HCT116 (cell line): Measurements from ENCODE around the gene TNS3. TPM values are rescaled to one million over a fixed set of nuclear protein-coding genes. Genes with fewer than 3 reads are reported as not detected.

Experiments
- ATAC-seq: fragments of 200-7000 bp; cut with Tn5 transposase; 2 replicates; pipeline ENCODE4 v1.9.1; 2020; ENCODE audit warnings: mild to moderate bottlenecking, moderate library complexity
- BruUV-seq: library from RNA; stranded (reverse); fragments of 400-500 nt; replicated peaks from 2 replicates; lab custom pipeline; 2021; lab: Mats Ljungman, UMichigan
- CTCF ChIA-PET: fragments of 300-600 bp; sonication (Branson Sonifier 250); formaldehyde crosslinking; loops from one replicate; lab custom pipeline; 2021; ENCODE audit warnings: antibody characterized with exemption; lab: Charles Lee
- POLR2A ChIA-PET: fragments of 300-600, 350-600 bp; sonication (Branson Sonifier 250); formaldehyde crosslinking; loops from one replicate; lab custom pipeline; 2021; ENCODE audit warnings: antibody characterized with exemption; lab: Charles Lee
- RAD21 ChIA-PET, 2 experiments: fragments of 300-600 bp; sonication (Branson Sonifier 250); formaldehyde crosslinking; loops; one replicate each; lab custom pipeline; 2023; ENCODE audit warnings: low total read pairs in 2 of 2; ENCODE audit not compliant: uncharacterized antibody in 2 of 2, unreplicated experiment in 2 of 2, low non-redundant PET in 1 of 2; lab: Charles Lee
- DNase-seq: peaks from one replicate; pipeline ENCODE4 v3.0.0-alpha.2; 2010; ENCODE audit warnings: low read depth, low spot score
- H2AFZ ChIP-seq: fragments of 200-600 bp; shearing (Covaris generic), sonication (generic); 2 replicates; pipeline ENCODE4 v1.6.1; 2017; ENCODE audit warnings: low read depth, mixed run types, mixed read lengths, antibody characterized with exemption, low read length; ENCODE audit not compliant: poor library complexity, severe bottlenecking
- H3K27ac ChIP-seq: 2 replicates; pipeline ENCODE4 v1.5.1; 2012; ENCODE audit warnings: low read depth, low read length
- H3K27me3 ChIP-seq: fragments of 200-600 bp; sonication (generic); 2 replicates; pipeline ENCODE4 v1.6.1; 2016; ENCODE audit warnings: mixed run types, low read length, mixed read lengths; ENCODE audit not compliant: insufficient read depth
- H3K36me3 ChIP-seq, 2 experiments: fragments of 200-500 bp in 1 of 2; fragments of 200-600 bp in 1 of 2; sonication (Bioruptor generic) in 1 of 2; sonication (generic) in 1 of 2; 2 replicates each; pipeline versions ENCODE4 v1.5.1 to v1.6.1; 2014 to 2016; ENCODE audit warnings: low read length in 2 of 2, inconsistent platforms in 1 of 2, mixed read lengths in 1 of 2, mixed run types in 1 of 2; ENCODE audit not compliant: insufficient read depth in 2 of 2, control insufficient read depth in 1 of 2
- H3K4me1 ChIP-seq, 2 experiments: fragments of 200-600 bp in 1 of 2; sonication (generic) in 1 of 2; 2 replicates each; pipeline versions ENCODE4 v1.5.1 to v1.6.1; 2012 to 2017; ENCODE audit warnings: low read length in 2 of 2, inconsistent platforms in 1 of 2, mild to moderate bottlenecking in 1 of 2, mixed read lengths in 1 of 2, mixed run types in 1 of 2, moderate library complexity in 1 of 2; ENCODE audit not compliant: insufficient read depth in 2 of 2, control insufficient read depth in 1 of 2
- H3K4me2 ChIP-seq: fragments of 200-600 bp; sonication (generic); 2 replicates; pipeline ENCODE4 v1.6.1; 2017; ENCODE audit warnings: mixed run types, low read length, mixed read lengths
- H3K4me3 ChIP-seq, 2 experiments: fragments of 200-600 bp in 1 of 2; sonication (generic) in 1 of 2; replicated peaks in 1 of 2; 2 replicates each; pipeline ENCODE4 v1.5.1; 2011 to 2016; ENCODE audit warnings: low read length in 2 of 2, control low read depth in 1 of 2, low read depth in 1 of 2, mild to moderate bottlenecking in 1 of 2, mixed read lengths in 1 of 2, mixed run types in 1 of 2
- H3K79me2 ChIP-seq: fragments of 200-600 bp; sonication (generic); 2 replicates; pipeline ENCODE4 v1.6.1; 2017; ENCODE audit warnings: mild to moderate bottlenecking, mixed run types, low read length, moderate library complexity, mixed read lengths; ENCODE audit not compliant: insufficient read depth
- H3K9ac ChIP-seq: fragments of 200-600 bp; sonication (generic); 2 replicates; pipeline ENCODE4 v1.6.1; 2016; ENCODE audit warnings: low read length, mixed read lengths
- H3K9me2 ChIP-seq: fragments of 200-600 bp; sonication (generic), shearing (Covaris generic); 2 replicates; pipeline ENCODE4 v1.6.1; 2017; ENCODE audit warnings: mixed run types, mild to moderate bottlenecking, moderate library complexity; ENCODE audit not compliant: insufficient read depth
- H3K9me3 ChIP-seq, 2 experiments: fragments of 200-500 bp in 1 of 2; fragments of 200-600 bp in 1 of 2; sonication (Bioruptor generic) in 1 of 2; sonication (generic) in 1 of 2; 2 replicates each; pipeline ENCODE4 v1.6.1; 2014 to 2017; ENCODE audit warnings: low read length in 2 of 2, mixed read lengths in 2 of 2, inconsistent platforms in 1 of 2, low read depth in 1 of 2, mild to moderate bottlenecking in 1 of 2, mixed run types in 1 of 2, moderate library complexity in 1 of 2; ENCODE audit not compliant: control insufficient read depth in 1 of 2, insufficient read depth in 1 of 2
- H4K20me1 ChIP-seq: fragments of 200-600 bp; sonication (generic), shearing (Covaris generic); 2 replicates; pipeline ENCODE4 v1.6.1; 2017; ENCODE audit warnings: mixed run types, mild to moderate bottlenecking, moderate library complexity; ENCODE audit not compliant: insufficient read depth
- ATF3 ChIP-seq: IDR thresholded peaks from 2 replicates; pipeline ENCODE4 v1.6.1; 2012
- CTCF ChIP-seq, 3 experiments: fragments of 200-600 bp in 1 of 3; sonication (generic) in 1 of 3; IDR thresholded peaks in 2 of 3; conservative IDR thresholded peaks in 1 of 3; 2 replicates each; pipeline ENCODE4 v1.5.1; 2012 to 2017; ENCODE audit warnings: low read depth in 2 of 3, low read length in 2 of 3, antibody characterized with exemption in 1 of 3, borderline replicate concordance in 1 of 3, control low read depth in 1 of 3, mild to moderate bottlenecking in 1 of 3, mixed read lengths in 1 of 3, mixed run types in 1 of 3, moderate library complexity in 1 of 3; ENCODE audit not compliant: insufficient read depth in 1 of 3
- ELF1 ChIP-seq: IDR thresholded peaks from 2 replicates; pipeline ENCODE4 v1.6.1; 2012; ENCODE audit warnings: low read depth, borderline replicate concordance
- EZH2 ChIP-seq: fragments of 200-600 bp; sonication (generic); IDR thresholded peaks from 2 replicates; pipeline ENCODE4 v1.6.1; 2017; ENCODE audit warnings: antibody characterized with exemption, mixed run types
- EZH2phosphoT487 ChIP-seq: fragments of 200-600 bp; IDR thresholded peaks from 2 replicates; pipeline ENCODE4 v1.6.1; 2018; ENCODE audit warnings: antibody characterized with exemption, borderline replicate concordance
- FOSL1 ChIP-seq: IDR thresholded peaks from 2 replicates; pipeline ENCODE4 v1.6.1; 2012; ENCODE audit warnings: low read depth
- MAX ChIP-seq: IDR thresholded peaks from 2 replicates; pipeline ENCODE4 v1.6.1; 2012
- POLR2A ChIP-seq: IDR thresholded peaks from 2 replicates; pipeline ENCODE4 v1.7.0; 2011; ENCODE audit warnings: borderline replicate concordance; ENCODE audit not compliant: insufficient read depth, insufficient read length; ENCODE audit errors: extremely low read depth
- POLR2AphosphoS5 ChIP-seq: IDR thresholded peaks from 2 replicates; pipeline ENCODE4 v1.6.1; 2011; ENCODE audit warnings: mild to moderate bottlenecking, low read depth, low read length, moderate library complexity
- REST ChIP-seq: IDR thresholded peaks from 2 replicates; pipeline ENCODE4 v1.6.1; 2012; ENCODE audit warnings: low read depth
- SIN3A ChIP-seq: IDR thresholded peaks from 2 replicates; pipeline ENCODE4 v1.6.1; 2012; ENCODE audit warnings: low read depth
- ZFX ChIP-seq: fragments of 450-650 bp; IDR thresholded peaks from 2 replicates; pipeline ENCODE4 v1.6.1; 2017
- intact Hi-C: fragments of 100-400 bp; cut with micrococcal nuclease; formaldehyde crosslinking; loops from 2 replicates; pipeline ENCODE4 v1.10.0; 2022
- total RNA-seq: library from RNA; stranded (reverse); gene quantifications from one replicate; pipeline ENCODE4 v1.2.1, GENCODE V29; 2021; ENCODE audit not compliant: unreplicated experiment

TNS3 gene
- total RNA-seq, 1 experiment from 2014 or later: 9.1 TPM

- Histone ChIP-seq H3K27ac (no peak overlapping the region), H3K9me2 (no peaks in the 10 kb centered on the region), H3K4me1 (peaks cover 13% of the 10 kb centered on the region in 2 experiments), H3K4me3 (no peak overlapping the region), H3K36me3 (no peaks in the 10 kb centered on the region), H3K27me3 (no peaks in the 10 kb centered on the region), H4K20me1 (no peaks in the 10 kb centered on the region), H3K9me3 (no peaks in the 10 kb centered on the region), H2AFZ (no peak overlapping the region), H3K79me2 (no peaks in the 10 kb centered on the region), H3K4me2 (no peak overlapping the region)
- intact Hi-C loops: no loop called here
- no peak for ATAC-seq
- DNase-seq: no peak
- RAD21 ChIA-PET: no interaction called here
- BruUV-seq: no TSS peak
- POLR2A ChIA-PET: no interaction called here
- CTCF ChIA-PET: no interaction called here
- TF ChIP-seq MAX: no peak
- no peak for TF ChIP-seq EZH2phosphoT487
- no peak for TF ChIP-seq EZH2
- TF ChIP-seq ELF1: no peak
- no peak for TF ChIP-seq ATF3
- TF ChIP-seq FOSL1: no peak
- no peak for TF ChIP-seq ZFX
- TF ChIP-seq CTCF (IDR thresholded peaks at IDR 0.05 in 2 of 3, conservative IDR thresholded peaks at IDR 0.05 in 1 of 3; ENCODE audit: borderline replicate concordance in 1 of 3, insufficient read depth in 1 of 3, low read depth in 2 of 3, low read length in 2 of 3): no peak
- TF ChIP-seq, all 23 proteins: peak for 0
- no peak overlapping the region for H3K9ac ChIP-seq
Measured at GRCh38 chr7:47362984-47363383, 218.9 kb downstream of the TNS3 start.

GRCh38 chr7:47361746-47362215, 220.1 kb downstream of the TNS3 start:
- Histone ChIP-seq H3K4me1 (peaks cover 13% of the 10 kb centered on the region in 2 experiments), H3K9me3 (no peaks in the 10 kb centered on the region), H3K9ac (no peak overlapping the region), H4K20me1 (no peaks in the 10 kb centered on the region), H3K79me2 (no peaks in the 10 kb centered on the region), H3K4me3 (no peak overlapping the region), H3K4me2 (peak overlapping the region; percentile 21), H2AFZ (no peak overlapping the region), H3K36me3 (no peaks in the 10 kb centered on the region), H3K27ac (no peak overlapping the region), H3K27me3 (no peaks in the 10 kb centered on the region), H3K9me2 (no peaks in the 10 kb centered on the region)
- ChIA-PET POLR2A (no interaction called here), CTCF (no interaction called here), RAD21 (no interaction called here)
- BruUV-seq: no TSS peak
- peak; percentile 59 for DNase-seq
- peak; percentile 69 for ATAC-seq
- intact Hi-C loops: no loop called here
- TF ChIP-seq SIN3A: no peak
- TF ChIP-seq CTCF (IDR thresholded peaks at IDR 0.05 in 2 of 3, conservative IDR thresholded peaks at IDR 0.05 in 1 of 3; ENCODE audit: borderline replicate concordance in 1 of 3, insufficient read depth in 1 of 3, low read depth in 2 of 3, low read length in 2 of 3): no peak
- no peak for TF ChIP-seq POLR2A
- no peak for TF ChIP-seq ZFX
- TF ChIP-seq POLR2AphosphoS5: no peak
- no peak for TF ChIP-seq REST
- TF ChIP-seq FOSL1: peak; percentile 52
